ENCODE results near the gene KLHDC4.

Gene KLHDC4

GRCh38 chr16:87685405-87685755, 80.4 kb downstream of the KLHDC4 start:
- H3K18ac ChIP-seq (ENCODE audit: low read depth in 1 of 2, low read length in 2 of 2): no peak overlapping the region
- no peak for DNase-seq
- H2BK120ac ChIP-seq (ENCODE audit: low read depth, low read length): no peak overlapping the region
- H3K23ac ChIP-seq (ENCODE audit: low read length in 2 of 2): no peak overlapping the region
- H3K27ac ChIP-seq (ENCODE audit: low read length, poor library complexity, severe bottlenecking): no peak overlapping the region
- no peak overlapping the region for H3K4ac ChIP-seq (ENCODE audit: low read depth in 1 of 2, low read length in 2 of 2)
- H2AK5ac ChIP-seq (ENCODE audit: low read length, severe bottlenecking): no peak overlapping the region
- H3K4me3 ChIP-seq (ENCODE audit: insufficient read depth in 1 of 2, low read depth in 1 of 2, low read length in 2 of 2): no peak overlapping the region
- WGBS: 96% methylated on average over 19 of the region's 19 CpGs
- peaks cover 9% of the 10 kb centered on the region for H3K4me1 ChIP-seq (ENCODE audit: control insufficient read depth, insufficient read depth, low read depth, low read length)
- no peak overlapping the region for H3K4me2 ChIP-seq (ENCODE audit: low read length, poor library complexity, severe bottlenecking)
- H2BK5ac ChIP-seq (ENCODE audit: low read depth, low read length, poor library complexity, severe bottlenecking): no peak overlapping the region
- H2AFZ ChIP-seq (ENCODE audit: low read depth, low read length): no peak overlapping the region
- peaks cover 15 to 70% of the 10 kb centered on the region in 2 experiments for H3K27me3 ChIP-seq (ENCODE audit: control insufficient read depth in 1 of 2, insufficient read depth in 1 of 2, low read length in 2 of 2)
- H2BK12ac ChIP-seq (ENCODE audit: low read length in 2 of 2): no peak overlapping the region
- H2BK15ac ChIP-seq (ENCODE audit: low read depth, poor library complexity, severe bottlenecking): no peak overlapping the region
- no peak overlapping the region for H4K91ac ChIP-seq (ENCODE audit: low read length)
- no peak overlapping the region for H3K14ac ChIP-seq (ENCODE audit: low read length in 2 of 2)
- H3K36me3 ChIP-seq (ENCODE audit: control insufficient read depth in 1 of 2, insufficient read depth in 2 of 2, low read depth in 1 of 2, low read length in 2 of 2): no peaks in the 10 kb centered on the region
- no peak overlapping the region for H4K8ac ChIP-seq (ENCODE audit: low read length)
- no peaks in the 10 kb centered on the region for H3K79me1 ChIP-seq (replicated peaks; ENCODE audit: low read length, poor library complexity, severe bottlenecking)
- H3K9ac ChIP-seq (ENCODE audit: low read length): no peak overlapping the region
- H3K9me3 ChIP-seq (ENCODE audit: control insufficient read depth, low read length): no peaks in the 10 kb centered on the region

- 91% methylated on average over 34 of the region's 35 CpGs for WGBS
Measured at GRCh38 chr16:87684711-87685404, 80.9 kb downstream of the KLHDC4 start.

GRCh38 chr16:87684106-87684677, 81.6 kb downstream of the KLHDC4 start:
- no peak overlapping the region for H2BK15ac ChIP-seq (ENCODE audit: low read depth, poor library complexity, severe bottlenecking)

More at GRCh38 chr16:87684711-87685404, 80.9 kb downstream of the KLHDC4 start:
- no peak overlapping the region for H2AFZ ChIP-seq (ENCODE audit: low read depth, low read length)
- H2BK12ac ChIP-seq (ENCODE audit: low read length in 2 of 2): no peak overlapping the region
- no peak overlapping the region for H3K14ac ChIP-seq (ENCODE audit: low read length in 2 of 2)
- no peak overlapping the region for H3K4me2 ChIP-seq (ENCODE audit: low read length, poor library complexity, severe bottlenecking)
- H2BK120ac ChIP-seq (ENCODE audit: low read depth, low read length): no peak overlapping the region
- H3K79me1 ChIP-seq (replicated peaks; ENCODE audit: low read length, poor library complexity, severe bottlenecking): no peaks in the 10 kb centered on the region
- H3K18ac ChIP-seq (ENCODE audit: low read depth in 1 of 2, low read length in 2 of 2): no peak overlapping the region
- H4K91ac ChIP-seq (ENCODE audit: low read length): no peak overlapping the region
- peaks cover 9% of the 10 kb centered on the region for H3K4me1 ChIP-seq (ENCODE audit: control insufficient read depth, insufficient read depth, low read depth, low read length)
- H3K9me3 ChIP-seq (ENCODE audit: control insufficient read depth, low read length): no peaks in the 10 kb centered on the region
- no peak overlapping the region for H2BK5ac ChIP-seq (ENCODE audit: low read depth, low read length, poor library complexity, severe bottlenecking)
- no peak overlapping the region for H3K27ac ChIP-seq (ENCODE audit: low read length, poor library complexity, severe bottlenecking)
- H3K36me3 ChIP-seq (ENCODE audit: control insufficient read depth in 1 of 2, insufficient read depth in 2 of 2, low read depth in 1 of 2, low read length in 2 of 2): no peaks in the 10 kb centered on the region
- H2AK5ac ChIP-seq (ENCODE audit: low read length, severe bottlenecking): no peak overlapping the region
- no peak overlapping the region for H4K8ac ChIP-seq (ENCODE audit: low read length)
- DNase-seq: no peak
- H3K23ac ChIP-seq (ENCODE audit: low read length in 2 of 2): no peak overlapping the region
- H3K4me3 ChIP-seq (ENCODE audit: insufficient read depth in 1 of 2, low read depth in 1 of 2, low read length in 2 of 2): no peak overlapping the region
- H3K4ac ChIP-seq (ENCODE audit: low read depth in 1 of 2, low read length in 2 of 2): no peak overlapping the region
- no peak overlapping the region for H2BK15ac ChIP-seq (ENCODE audit: low read depth, poor library complexity, severe bottlenecking)
- peaks cover 15 to 70% of the 10 kb centered on the region in 2 experiments for H3K27me3 ChIP-seq (ENCODE audit: control insufficient read depth in 1 of 2, insufficient read depth in 1 of 2, low read length in 2 of 2)
- H3K9ac ChIP-seq (ENCODE audit: low read length): no peak overlapping the region

GRCh38 chr16:87682852-87683399, 82.9 kb downstream of the KLHDC4 start:
- Histone ChIP-seq H3K9me3 (ENCODE audit: control insufficient read depth, low read length) (no peaks in the 10 kb centered on the region), H2AFZ (ENCODE audit: low read depth, low read length) (no peak overlapping the region), H2BK12ac (ENCODE audit: low read length in 2 of 2) (no peak overlapping the region), H3K4ac (ENCODE audit: low read depth in 1 of 2, low read length in 2 of 2) (no peak overlapping the region), H2BK15ac (ENCODE audit: low read depth, poor library complexity, severe bottlenecking) (no peak overlapping the region), H3K23ac (ENCODE audit: low read length in 2 of 2) (no peak overlapping the region), H3K18ac (ENCODE audit: low read depth in 1 of 2, low read length in 2 of 2) (no peak overlapping the region), H3K36me3 (ENCODE audit: control insufficient read depth in 1 of 2, insufficient read depth in 2 of 2, low read depth in 1 of 2, low read length in 2 of 2) (no peaks in the 10 kb centered on the region), H3K79me1 (replicated peaks; ENCODE audit: low read length, poor library complexity, severe bottlenecking) (no peaks in the 10 kb centered on the region), H2BK120ac (ENCODE audit: low read depth, low read length) (no peak overlapping the region), H3K14ac (ENCODE audit: low read length in 2 of 2) (no peak overlapping the region), H3K4me2 (ENCODE audit: low read length, poor library complexity, severe bottlenecking) (no peak overlapping the region), H2BK5ac (ENCODE audit: low read depth, low read length, poor library complexity, severe bottlenecking) (no peak overlapping the region), H2AK5ac (ENCODE audit: low read length, severe bottlenecking) (no peak overlapping the region), H3K27me3 (ENCODE audit: control insufficient read depth in 1 of 2, insufficient read depth in 1 of 2, low read length in 2 of 2) (peaks cover 16 to 73% of the 10 kb centered on the region in 2 experiments), H3K4me3 (ENCODE audit: insufficient read depth in 1 of 2, low read depth in 1 of 2, low read length in 2 of 2) (no peak overlapping the region), H3K4me1 (ENCODE audit: control insufficient read depth, insufficient read depth, low read depth, low read length) (peaks cover 9% of the 10 kb centered on the region), H3K9ac (ENCODE audit: low read length) (no peak overlapping the region), H3K27ac (ENCODE audit: low read length, poor library complexity, severe bottlenecking) (no peak overlapping the region), H4K8ac (ENCODE audit: low read length) (no peak overlapping the region), H4K91ac (ENCODE audit: low read length) (no peak overlapping the region)
- 95% methylated on average over 18 of the region's 18 CpGs for WGBS
- DNase-seq: no peak

More at GRCh38 chr16:87684106-87684677, 81.6 kb downstream of the KLHDC4 start:
- no peak overlapping the region for H4K8ac ChIP-seq (ENCODE audit: low read length)
- H3K18ac ChIP-seq (ENCODE audit: low read depth in 1 of 2, low read length in 2 of 2): no peak overlapping the region
- no peaks in the 10 kb centered on the region for H3K9me3 ChIP-seq (ENCODE audit: control insufficient read depth, low read length)
- WGBS: 88% methylated on average over 24 of the region's 24 CpGs
- H3K36me3 ChIP-seq (ENCODE audit: control insufficient read depth in 1 of 2, insufficient read depth in 2 of 2, low read depth in 1 of 2, low read length in 2 of 2): no peaks in the 10 kb centered on the region
- H3K4me2 ChIP-seq (ENCODE audit: low read length, poor library complexity, severe bottlenecking): no peak overlapping the region
- no peak overlapping the region for H2BK120ac ChIP-seq (ENCODE audit: low read depth, low read length)
- DNase-seq: no peak
- no peak overlapping the region for H2BK12ac ChIP-seq (ENCODE audit: low read length in 2 of 2)
- H2AFZ ChIP-seq (ENCODE audit: low read depth, low read length): no peak overlapping the region
- no peak overlapping the region for H3K4me3 ChIP-seq (ENCODE audit: insufficient read depth in 1 of 2, low read depth in 1 of 2, low read length in 2 of 2)
- H3K4me1 ChIP-seq (ENCODE audit: control insufficient read depth, insufficient read depth, low read depth, low read length): peaks cover 9% of the 10 kb centered on the region
- H3K79me1 ChIP-seq (replicated peaks; ENCODE audit: low read length, poor library complexity, severe bottlenecking): no peaks in the 10 kb centered on the region
- H3K27me3 ChIP-seq (ENCODE audit: control insufficient read depth in 1 of 2, insufficient read depth in 1 of 2, low read length in 2 of 2): peaks cover 15 to 73% of the 10 kb centered on the region in 2 experiments
- H3K23ac ChIP-seq (ENCODE audit: low read length in 2 of 2): no peak overlapping the region
- H3K27ac ChIP-seq (ENCODE audit: low read length, poor library complexity, severe bottlenecking): no peak overlapping the region
- H3K9ac ChIP-seq (ENCODE audit: low read length): no peak overlapping the region
- H3K14ac ChIP-seq (ENCODE audit: low read length in 2 of 2): no peak overlapping the region
- no peak overlapping the region for H2BK5ac ChIP-seq (ENCODE audit: low read depth, low read length, poor library complexity, severe bottlenecking)
- no peak overlapping the region for H4K91ac ChIP-seq (ENCODE audit: low read length)
- H2AK5ac ChIP-seq (ENCODE audit: low read length, severe bottlenecking): no peak overlapping the region
- no peak overlapping the region for H3K4ac ChIP-seq (ENCODE audit: low read depth in 1 of 2, low read length in 2 of 2)
